HG02938 (cell line): ENCODE data around the gene CD300LG.
"Not testable (repeated sequence)": the region's sequence is repeated elsewhere in the genome, so short reads cannot be mapped to it uniquely, and the experiment has no call there.

Experiments used
- ATAC-seq: cut with Tn5 transposase; IDR thresholded peaks from one replicate; pipeline ENCODE4 v1.9.1; 2021; ENCODE audit warnings: mild to moderate bottlenecking, moderate library complexity; ENCODE audit not compliant: unreplicated experiment

The CD300LG gene

GRCh38 chr17:43852571-43852970 lies 5.6 kb downstream of the CD300LG start:
- ATAC-seq = no peak

- ATAC-seq = no peak
Measured at GRCh38 chr17:43853546-43853945, 6.6 kb downstream of the CD300LG start.

GRCh38 chr17:43854498-43854897 lies 7.5 kb downstream of the CD300LG start:
- no peak for ATAC-seq

- ATAC-seq = no peak
Measured at GRCh38 chr17:43855061-43855460, 8.1 kb downstream of the CD300LG start.

GRCh38 chr17:43856141-43856540 lies 9.2 kb downstream of the CD300LG start:
- ATAC-seq = no peak

- no peak for ATAC-seq
Measured at GRCh38 chr17:43857141-43857540, 10.2 kb downstream of the CD300LG start.

GRCh38 chr17:43857957-43858600 lies 11.1 kb downstream of the CD300LG start:
- no peak for ATAC-seq

GRCh38 chr17:43860077-43860725 lies 13.2 kb downstream of the CD300LG start:
- no peak for ATAC-seq

- no peak for ATAC-seq
Measured at GRCh38 chr17:43860927-43861622, 14.1 kb downstream of the CD300LG start.

- no peak for ATAC-seq
Measured at GRCh38 chr17:43861960-43862359, 15.0 kb downstream of the CD300LG start.

- ATAC-seq = no peak
Measured at GRCh38 chr17:43864161-43864984, 17.4 kb downstream of the CD300LG start.

GRCh38 chr17:43868226-43868994 lies 21.4 kb downstream of the CD300LG start:
- no peak for ATAC-seq

- not testable (repeated sequence) for ATAC-seq
Measured at GRCh38 chr17:43869031-43869430, 22.1 kb downstream of the CD300LG start.

- no peak for ATAC-seq
Measured at GRCh38 chr17:43871946-43872690, 25.1 kb downstream of the CD300LG start.

- no peak for ATAC-seq
Measured at GRCh38 chr17:43873091-43873490, 26.1 kb downstream of the CD300LG start.

- no peak for ATAC-seq
Measured at GRCh38 chr17:43873815-43874214, 26.8 kb downstream of the CD300LG start.

GRCh38 chr17:43874293-43874692 lies 27.3 kb downstream of the CD300LG start:
- ATAC-seq = no peak

- ATAC-seq = no peak
Measured at GRCh38 chr17:43875476-43876147, 28.6 kb downstream of the CD300LG start.

GRCh38 chr17:43877031-43877430 lies 30.1 kb downstream of the CD300LG start:
- no peak for ATAC-seq
